GM23338 (cell line): ENCODE data around the gene MBLAC1. TPM values are rescaled to one million over a fixed set of nuclear protein-coding genes. Genes with fewer than 3 reads are reported as not detected.

Experiments
- ATAC-seq: fragments of 200-7000 bp; cut with Tn5 transposase; 3 replicates; pipeline ENCODE4 v1.9.1; 2020
- DNase-seq: peaks from one replicate; pipeline ENCODE4 v3.0.0-alpha.2; 2015; ENCODE audit warnings: low spot score
- H2AFZ ChIP-seq: fragments of 200-600 bp; sonication (generic); 2 replicates; pipeline ENCODE4 v1.8.0; 2016; ENCODE audit warnings: antibody characterized with exemption, mild to moderate bottlenecking, moderate library complexity
- H3F3A ChIP-seq: fragments of 200-600 bp; sonication (generic); replicated peaks from 2 replicates; pipeline ENCODE4 v1.8.0; 2017; ENCODE audit warnings: antibody characterized with exemption, mixed run types, low read depth
- H3K27ac ChIP-seq: fragments of 200-600 bp; sonication (generic); 2 replicates; pipeline ENCODE4 v1.6.1; 2016; ENCODE audit warnings: low read depth
- H3K27me3 ChIP-seq: fragments of 200-600 bp; sonication (generic); 2 replicates; pipeline ENCODE4 v1.8.0; 2016; ENCODE audit warnings: mild to moderate bottlenecking, mixed run types, moderate library complexity; ENCODE audit not compliant: insufficient read depth
- H3K36me3 ChIP-seq: fragments of 200-600 bp; sonication (generic); 2 replicates; pipeline ENCODE4 v1.8.0; 2016; ENCODE audit warnings: mild to moderate bottlenecking; ENCODE audit not compliant: insufficient read depth
- H3K4me1 ChIP-seq: fragments of 200-600 bp; sonication (generic); 2 replicates; pipeline ENCODE4 v1.8.0; 2016; ENCODE audit warnings: mild to moderate bottlenecking, moderate library complexity; ENCODE audit not compliant: insufficient read depth
- H3K4me2 ChIP-seq: fragments of 200-600 bp; sonication (generic); 2 replicates; pipeline ENCODE4 v1.7.1; 2017; ENCODE audit warnings: mixed run types
- H3K4me3 ChIP-seq: fragments of 200-600 bp; sonication (generic); 2 replicates; pipeline ENCODE4 v1.6.1; 2016; ENCODE audit warnings: mixed run types
- H3K79me2 ChIP-seq: fragments of 200-600 bp; sonication (generic); replicated peaks from 2 replicates; pipeline ENCODE4 v1.8.0; 2017; ENCODE audit warnings: mild to moderate bottlenecking; ENCODE audit not compliant: insufficient read depth
- H3K9me2 ChIP-seq: fragments of 200-600 bp; sonication (generic); 2 replicates; pipeline ENCODE4 v1.8.0; 2017; ENCODE audit not compliant: insufficient read depth
- H4K20me1 ChIP-seq: fragments of 200-600 bp; sonication (generic); replicated peaks from 2 replicates; pipeline ENCODE4 v1.8.0; 2017; ENCODE audit warnings: mild to moderate bottlenecking; ENCODE audit not compliant: insufficient read depth
- H3K27ac Mint-ChIP-seq: 2 replicates; pipeline ENCODE4 v1.8.0; 2020; ENCODE audit warnings: inconsistent platforms, mild to moderate bottlenecking, moderate library complexity, mixed read lengths
- H3K27me3 Mint-ChIP-seq: 3 replicates; pipeline ENCODE4 v1.8.0; 2022; ENCODE audit warnings: low read depth, mild to moderate bottlenecking, moderate library complexity, mixed read lengths, inconsistent platforms; ENCODE audit not compliant: insufficient read depth, poor library complexity
- H3K36me3 Mint-ChIP-seq: 3 replicates; pipeline ENCODE4 v1.8.0; 2021; ENCODE audit warnings: low read depth, mild to moderate bottlenecking, inconsistent platforms, moderate library complexity, mixed read lengths
- H3K4me1 Mint-ChIP-seq: 3 replicates; pipeline ENCODE4 v1.8.0; 2020; ENCODE audit warnings: mild to moderate bottlenecking, inconsistent platforms, mixed read lengths
- H3K4me3 Mint-ChIP-seq: 3 replicates; pipeline ENCODE4 v1.8.0; 2021; ENCODE audit warnings: moderate library complexity, mild to moderate bottlenecking, inconsistent platforms, mixed read lengths
- H3K9me3 Mint-ChIP-seq: 3 replicates; pipeline ENCODE4 v1.8.0; 2020; ENCODE audit warnings: moderate library complexity, mild to moderate bottlenecking, inconsistent platforms, mixed read lengths
- EZH2 ChIP-seq: fragments of 200-600 bp; sonication (generic); IDR thresholded peaks from one replicate; pipeline ENCODE4 v1.8.0; 2017; ENCODE audit warnings: antibody characterized with exemption, mild to moderate bottlenecking, low read depth; ENCODE audit not compliant: unreplicated experiment
- EZH2phosphoT487 ChIP-seq: fragments of 200-600 bp; sonication (generic); IDR thresholded peaks from one replicate; pipeline ENCODE4 v1.8.1; 2018; ENCODE audit warnings: antibody characterized with exemption; ENCODE audit not compliant: unreplicated experiment
- JUNB ChIP-seq: IDR thresholded peaks from one replicate; pipeline ENCODE4 v1.6.1; 2016; ENCODE audit warnings: antibody characterized with exemption; ENCODE audit not compliant: unreplicated experiment
- POLR2AphosphoS5 ChIP-seq: IDR thresholded peaks from 2 replicates; pipeline ENCODE4 v1.6.1; 2016; ENCODE audit warnings: antibody characterized with exemption, low read depth
- STAT1 ChIP-seq: IDR thresholded peaks from one replicate; pipeline ENCODE4 v1.6.1; 2016; ENCODE audit warnings: antibody characterized with exemption; ENCODE audit not compliant: unreplicated experiment
- ZNF114 ChIP-seq: fragments of 250-450 bp; sonication (Bioruptor Pico); IDR thresholded peaks from 2 replicates; pipeline ENCODE4 v1.5.0; 2020; ENCODE audit warnings: mild to moderate bottlenecking, moderate library complexity
- ZNF331 ChIP-seq: fragments of 250-450 bp; sonication (Bioruptor Pico); IDR thresholded peaks from 2 replicates; pipeline ENCODE4 v1.5.0; 2020; ENCODE audit warnings: low read depth, mild to moderate bottlenecking, moderate library complexity
- ZNF462 ChIP-seq: fragments of 250-450 bp; sonication (Bioruptor Pico); IDR thresholded peaks from 2 replicates; pipeline ENCODE4 v1.5.0; 2020; ENCODE audit warnings: mild to moderate bottlenecking, moderate library complexity
- polyA plus RNA-seq: library from polyadenylated mRNA; unstranded; fragments of >200 nt; fragmentation: Nextera tagmentation; extraction: Ambion mirVana; gene quantifications from 2 replicates; pipeline ENCODE4 v1.2.1, GENCODE V29; 2016
- total RNA-seq: library from RNA; depleted of rRNA; stranded (reverse); fragments of >200 nt; shearing (Covaris generic); gene quantifications from 2 replicates; pipeline ENCODE4 v1.2.3, GENCODE V29; 2014
- TF ChIP-seq, protein P1 (sequence below): IDR thresholded peaks from 2 replicates; pipeline ENCODE4 v1.6.1; 2016; ENCODE audit warnings: antibody characterized with exemption

Gene MBLAC1
- total and polyA plus RNA-seq, 2 experiments from 2014 or later: 2.7 to 5.7 TPM

DNA sequence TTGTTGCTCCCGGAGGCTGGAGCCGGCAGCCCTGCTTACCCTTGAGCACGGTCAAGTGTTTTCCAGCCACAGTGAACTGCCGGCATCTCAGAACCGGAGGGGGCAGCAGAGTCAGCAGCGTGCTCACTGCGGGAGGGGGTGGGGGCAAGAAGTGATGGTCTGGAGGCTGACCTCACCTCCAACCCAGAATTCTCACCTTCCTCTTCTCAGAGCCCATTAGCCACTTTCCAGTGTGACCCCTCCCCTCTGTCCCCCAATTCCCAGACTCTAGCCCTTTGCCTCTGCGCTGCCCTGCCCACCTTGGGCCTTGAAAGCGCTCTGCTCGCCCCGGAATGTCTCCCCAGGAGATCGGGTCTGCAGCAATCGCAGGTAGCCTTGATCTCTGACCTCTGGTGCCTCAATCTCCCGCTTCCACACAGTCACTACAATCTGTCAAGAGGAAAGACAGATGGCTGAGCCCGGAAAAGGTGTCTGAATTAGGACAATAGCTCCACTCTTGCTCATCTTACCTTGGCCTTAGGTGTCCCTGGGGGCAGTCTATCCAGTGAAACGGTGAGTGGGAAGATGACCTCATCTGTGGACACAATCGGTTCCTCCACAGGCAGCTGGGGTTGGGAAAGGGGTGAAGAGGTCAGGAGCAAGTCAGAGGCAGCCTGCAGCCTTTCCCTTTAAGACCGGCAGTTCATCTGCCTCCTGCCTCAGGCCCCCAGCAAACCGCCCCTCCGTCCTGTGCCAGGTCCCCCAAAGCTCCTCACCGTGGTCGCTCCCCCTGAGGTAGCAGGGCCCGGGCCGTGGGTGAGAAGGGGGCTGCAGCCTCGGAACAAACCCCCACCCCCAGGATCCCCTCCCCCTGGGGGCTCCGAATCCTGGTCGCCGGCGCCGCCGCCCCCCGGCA, 30.8 kb downstream of the MBLAC1 start:
- H3K27ac ChIP-seq: peak overlapping the region; percentile 74
- peak; percentile 37 for DNase-seq

GRCh38 chr7:100158229-100159098, 31.7 kb downstream of the MBLAC1 start, which contains the start of gene TRAPPC14:
TRAPPC14 (minus strand) TSS chr7:100158723; CDS start chr7:100158499, 224 bp downstream.
- peak within 1 kb of the TSS; percentile 84 for H3K27ac Mint-ChIP-seq
- H3K4me1 Mint-ChIP-seq: peaks cover 30% of the 10 kb centered on the region
- ATAC-seq: peak; percentile 80
- peak within 1 kb of the TSS; percentile 75; the same call in 1 of the 2 replicates for H2AFZ ChIP-seq
- peaks cover 22% of the 10 kb centered on the region for H3K27me3 Mint-ChIP-seq
- peaks cover 25% of the 10 kb centered on the region for H3F3A ChIP-seq
- no peaks in the 10 kb centered on the region for H3K79me2 ChIP-seq
- peak; percentile 97 for DNase-seq
- TF ChIP-seq POLR2AphosphoS5 (peak; percentile 85), ZNF462 (CRISPR knock-in tag) (no peak), JUNB (no peak), EZH2 (no peak), ZNF331 (CRISPR knock-in tag) (no peak), STAT1 (no peak), EZH2phosphoT487 (no peak)
- TF ChIP-seq, protein P1, sequence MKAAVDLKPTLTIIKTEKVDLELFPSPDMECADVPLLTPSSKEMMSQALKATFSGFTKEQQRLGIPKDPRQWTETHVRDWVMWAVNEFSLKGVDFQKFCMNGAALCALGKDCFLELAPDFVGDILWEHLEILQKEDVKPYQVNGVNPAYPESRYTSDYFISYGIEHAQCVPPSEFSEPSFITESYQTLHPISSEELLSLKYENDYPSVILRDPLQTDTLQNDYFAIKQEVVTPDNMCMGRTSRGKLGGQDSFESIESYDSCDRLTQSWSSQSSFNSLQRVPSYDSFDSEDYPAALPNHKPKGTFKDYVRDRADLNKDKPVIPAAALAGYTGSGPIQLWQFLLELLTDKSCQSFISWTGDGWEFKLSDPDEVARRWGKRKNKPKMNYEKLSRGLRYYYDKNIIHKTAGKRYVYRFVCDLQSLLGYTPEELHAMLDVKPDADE: peak; percentile 46; the same call in 1 of the 2 replicates
- no peaks in the 10 kb centered on the region for H3K27me3 ChIP-seq
- peak within 1 kb of the TSS; percentile 91 for H3K27ac ChIP-seq
- H3K36me3 ChIP-seq: no peaks in the 10 kb centered on the region
- H3K36me3 Mint-ChIP-seq: peaks cover 37% of the 10 kb centered on the region
- no peaks in the 10 kb centered on the region for H3K9me2 ChIP-seq
- peaks cover 4% of the 10 kb centered on the region for H4K20me1 ChIP-seq
- H3K4me2 ChIP-seq: peak within 1 kb of the TSS; percentile 88
- no peaks in the 10 kb centered on the region; the same call in 1 of the 2 replicates for H3K4me1 ChIP-seq
- peak within 1 kb of the TSS; percentile 83 for H3K4me3 Mint-ChIP-seq
- peak within 1 kb of the TSS; percentile 97 for H3K4me3 ChIP-seq
- H3K9me3 Mint-ChIP-seq: no peaks in the 10 kb centered on the region

More for the DNA sequence above, 30.8 kb downstream of the MBLAC1 start:
- Histone ChIP-seq H3K4me3 (peak overlapping the region; percentile 97), H3K27me3 (no peaks in the 10 kb centered on the region), H2AFZ (no peak overlapping the region), H3K4me2 (peak overlapping the region; percentile 88), H3K79me2 (no peaks in the 10 kb centered on the region; the same call in 1 of the 2 replicates), H3F3A (peaks cover 30% of the 10 kb centered on the region), H3K36me3 (no peaks in the 10 kb centered on the region), H3K9me2 (no peaks in the 10 kb centered on the region), H3K4me1 (peaks cover 4% of the 10 kb centered on the region; the same call in 1 of the 2 replicates), H4K20me1 (peaks cover 8% of the 10 kb centered on the region)
- Mint-ChIP-seq H3K4me3 (peak overlapping the region; percentile 83), H3K27me3 (peaks cover 24% of the 10 kb centered on the region), H3K4me1 (peaks cover 27% of the 10 kb centered on the region), H3K36me3 (peaks cover 45% of the 10 kb centered on the region), H3K9me3 (no peaks in the 10 kb centered on the region), H3K27ac (peak overlapping the region; percentile 64; the same call in 1 of the 2 replicates)
- TF ChIP-seq ZNF114 (CRISPR knock-in tag): no peak
- peak; percentile 8 for ATAC-seq
